OCI-LY7 (cell line): ENCODE measurements around the gene DHRS1. TPM values are rescaled to one million over a fixed set of nuclear protein-coding genes. Genes with fewer than 3 reads are reported as not detected.

Experiments used
- BruUV-seq: library from RNA; stranded (reverse); fragments of 400-500 nt; replicated peaks from 2 replicates; lab custom pipeline; 2021; lab: Mats Ljungman, UMichigan
- CTCF ChIA-PET: fragments of 300-600 bp; sonication (Branson Sonifier 250); formaldehyde crosslinking; loops from one replicate; lab custom pipeline; 2022; ENCODE audit warnings: antibody characterized with exemption; ENCODE audit not compliant: unreplicated experiment; lab: Charles Lee
- POLR2A ChIA-PET: fragments of 300-600 bp; sonication (Branson Sonifier 250); formaldehyde crosslinking; loops from one replicate; lab custom pipeline; 2022; ENCODE audit warnings: antibody characterized with exemption; lab: Charles Lee
- DNase-seq: peaks from one replicate; pipeline ENCODE4 v3.0.0-alpha.2; 2015; ENCODE audit warnings: low spot score
- H2AFZ ChIP-seq: fragments of 200-600 bp; sonication (generic), shearing (Covaris generic); 2 replicates; pipeline ENCODE4 v1.6.1; 2014; ENCODE audit warnings: mild to moderate bottlenecking, antibody characterized with exemption, low read length, moderate library complexity
- H3K27ac ChIP-seq: fragments of 200-600 bp; sonication (generic); 2 replicates; pipeline ENCODE4 v1.5.1; 2014; ENCODE audit warnings: mixed run types, low read depth, mild to moderate bottlenecking, moderate library complexity, low read length, inconsistent platforms; ENCODE audit not compliant: poor library complexity, severe bottlenecking
- H3K36me3 ChIP-seq: fragments of 200-600 bp; sonication (generic); 2 replicates; pipeline ENCODE4 v1.6.1; 2014; ENCODE audit warnings: mild to moderate bottlenecking, antibody characterized with exemption, low read length, moderate library complexity, mixed read lengths; ENCODE audit not compliant: insufficient read depth
- H3K4me1 ChIP-seq: fragments of 200-600 bp; sonication (generic); 2 replicates; pipeline ENCODE4 v1.5.1; 2014; ENCODE audit warnings: mild to moderate bottlenecking, low read length; ENCODE audit not compliant: insufficient read depth, poor library complexity, severe bottlenecking
- H3K4me2 ChIP-seq: fragments of 200-600 bp; sonication (generic); 2 replicates; pipeline ENCODE4 v1.6.1; 2014; ENCODE audit warnings: mild to moderate bottlenecking, low read length
- H3K4me3 ChIP-seq: fragments of 200-600 bp; sonication (generic); 2 replicates; pipeline ENCODE4 v1.5.1; 2014; ENCODE audit warnings: mild to moderate bottlenecking, low read depth, low read length; ENCODE audit not compliant: poor library complexity, severe bottlenecking
- H3K79me2 ChIP-seq: fragments of 200-600 bp; sonication (generic); 2 replicates; pipeline ENCODE4 v1.6.1; 2016; ENCODE audit warnings: low read depth, mild to moderate bottlenecking, low read length, moderate library complexity, mixed read lengths; ENCODE audit not compliant: insufficient read depth
- H3K9me2 ChIP-seq: fragments of 200-600 bp; sonication (generic); 2 replicates; pipeline ENCODE4 v1.6.1; 2016; ENCODE audit warnings: mild to moderate bottlenecking, low read length, mixed read lengths; ENCODE audit not compliant: insufficient read depth
- H3K9me3 ChIP-seq: fragments of 200-600 bp; sonication (generic); 2 replicates; pipeline ENCODE4 v1.6.1; 2014; ENCODE audit warnings: mild to moderate bottlenecking, mixed run types, low read length, mixed read lengths
- H4K20me1 ChIP-seq: fragments of 200-600 bp; sonication (generic); 2 replicates; pipeline ENCODE4 v1.6.1; 2014; ENCODE audit warnings: mild to moderate bottlenecking, antibody characterized with exemption, low read length, moderate library complexity, mixed read lengths; ENCODE audit not compliant: insufficient read depth
- CTCF ChIP-seq: fragments of 200-600 bp; sonication (generic); conservative IDR thresholded peaks from 2 replicates; pipeline ENCODE4 v1.5.1; 2014; ENCODE audit warnings: mild to moderate bottlenecking, antibody characterized with exemption, low read length, moderate library complexity, mixed read lengths
- EZH2phosphoT487 ChIP-seq: fragments of 200-600 bp; sonication (generic); IDR thresholded peaks from 2 replicates; pipeline ENCODE4 v1.6.1; 2018; ENCODE audit warnings: low read depth, borderline replicate concordance, mild to moderate bottlenecking, mixed run types, antibody characterized with exemption, low read length, moderate library complexity, mixed read lengths
- intact Hi-C: fragments of 100-400 bp; cut with micrococcal nuclease; formaldehyde crosslinking; loops from one replicate; pipeline ENCODE4 v1.10.0; 2022; ENCODE audit not compliant: unreplicated experiment
- total RNA-seq, 2 experiments: library from RNA; depleted of rRNA in 1 of 2; stranded (reverse); fragments of >200 nt in 1 of 2; shearing (Covaris generic) in 1 of 2; gene quantifications; 2 replicates each; pipeline ENCODE4 v1.2.3, GENCODE V29; 2014 to 2022

DHRS1 gene
- total RNA-seq, 2 experiments from 2014 or later: 27.4 to 34.9 TPM

- BruUV-seq: no TSS peak
- H3K36me3 ChIP-seq: peaks cover 29% of the 10 kb centered on the region; the same call in 1 of the 2 replicates
- intact Hi-C loops: no loop called here
Measured at GRCh38 chr14:24315807-24316596, 16.4 kb upstream of the DHRS1 start.

GRCh38 chr14:24315243-24315806 lies 15.7 kb upstream of the DHRS1 start:
- intact Hi-C loops: no loop called here
- POLR2A ChIA-PET: no interaction called here
- peaks cover 35% of the 10 kb centered on the region for H3K36me3 ChIP-seq
- peaks cover 34% of the 10 kb centered on the region for H3K4me1 ChIP-seq
- H3K9me3 ChIP-seq: no peaks in the 10 kb centered on the region
- H4K20me1 ChIP-seq: no peaks in the 10 kb centered on the region
- H3K27ac ChIP-seq: no peak overlapping the region
- no TSS peak for BruUV-seq
- TF ChIP-seq CTCF: no peak
- no peak for TF ChIP-seq EZH2phosphoT487
- no peaks in the 10 kb centered on the region for H3K9me2 ChIP-seq
- no peak overlapping the region for H2AFZ ChIP-seq
- no peak overlapping the region for H3K4me3 ChIP-seq
- CTCF ChIA-PET: no interaction called here
- no peak for DNase-seq
- H3K4me2 ChIP-seq: no peak overlapping the region
- no peaks in the 10 kb centered on the region for H3K79me2 ChIP-seq

More at GRCh38 chr14:24315807-24316596, 16.4 kb upstream of the DHRS1 start:
- CTCF ChIA-PET: no interaction called here
- TF ChIP-seq EZH2phosphoT487 (no peak), CTCF (no peak)
- DNase-seq: no peak
- H3K9me3 ChIP-seq: no peaks in the 10 kb centered on the region
- peaks cover 27% of the 10 kb centered on the region for H3K4me1 ChIP-seq
- H3K4me3 ChIP-seq: no peak overlapping the region
- no peaks in the 10 kb centered on the region for H4K20me1 ChIP-seq
- no peak overlapping the region for H3K4me2 ChIP-seq
- H3K9me2 ChIP-seq: no peaks in the 10 kb centered on the region
- H3K79me2 ChIP-seq: no peaks in the 10 kb centered on the region
- no peak overlapping the region for H3K27ac ChIP-seq
- H2AFZ ChIP-seq: no peak overlapping the region
- POLR2A ChIA-PET: no interaction called here
